Suprapubic skin (tissue), 4 donors: Measurements from ENCODE around the gene CCDC69. TPM values are rescaled to one million over a fixed set of nuclear protein-coding genes. Genes with fewer than 3 reads are reported as not detected.
A peak's percentile ranks its signal among the peaks of the same experiment; 100 is the strongest.
"Not testable (repeated sequence)": the region's sequence is repeated elsewhere in the genome, so short reads cannot be mapped to it uniquely, and the experiment has no call there.

Experiments used
- DNase-seq, 2 donors: peaks; one replicate each; pipeline ENCODE4 v3.0.0-alpha.2; 2019; ENCODE audit warnings: low spot score in 2 of 2
- H3K27ac ChIP-seq: fragments of 200-600 bp; sonication (generic); one replicate; pipeline ENCODE4 v1.5.1; 2019
- H3K27me3 ChIP-seq: fragments of 200-600 bp; sonication (generic); one replicate; pipeline ENCODE4 v1.5.1; 2019
- H3K36me3 ChIP-seq: fragments of 200-600 bp; sonication (generic); one replicate; pipeline ENCODE4 v1.5.1; 2019
- H3K4me1 ChIP-seq: fragments of 200-600 bp; sonication (generic); one replicate; pipeline ENCODE4 v1.5.1; 2019
- H3K4me3 ChIP-seq: fragments of 200-600 bp; sonication (generic); one replicate; pipeline ENCODE4 v1.5.1; 2019; ENCODE audit warnings: mild to moderate bottlenecking
- H3K9me3 ChIP-seq: fragments of 200-600 bp; sonication (generic); one replicate; pipeline ENCODE4 v1.5.1; 2019
- CTCF ChIP-seq, 2 donors: fragments of 200-600 bp in 1 of 2; fragments of 450-650 bp in 1 of 2; sonication (generic) in 1 of 2; IDR thresholded peaks; one replicate each; pipeline ENCODE4 v1.5.1; 2016 to 2019; ENCODE audit warnings: antibody characterized with exemption in 2 of 2, mild to moderate bottlenecking in 1 of 2, moderate library complexity in 1 of 2
- EP300 ChIP-seq: sonication (generic); formaldehyde crosslinking; IDR thresholded peaks from one replicate; pipeline ENCODE4 v1.6.1; 2017; ENCODE audit warnings: antibody characterized with exemption
- POLR2A ChIP-seq, 2 donors: fragments of 450-650 bp; IDR thresholded peaks; one replicate each; pipeline ENCODE4 v1.6.1; 2017; ENCODE audit warnings: antibody characterized with exemption in 2 of 2, mild to moderate bottlenecking in 2 of 2, moderate library complexity in 2 of 2
- POLR2AphosphoS5 ChIP-seq, 3 donors: sonication (generic); formaldehyde crosslinking; IDR thresholded peaks; one replicate each; pipeline ENCODE4 v1.6.1; 2017; ENCODE audit warnings: antibody characterized with exemption in 3 of 3
- WGBS: methylation state at CpG from one replicate; pipeline ENCODE4 v1.1.5; 2018; 5-methylcytosine and 5-hydroxymethylcytosine counted together
- total RNA-seq, 4 donors: library from RNA; depleted of rRNA; stranded (reverse); fragments of >200 nt; gene quantifications; one replicate each; pipeline ENCODE4 v1.1.0, GENCODE V29; 2016

CCDC69 gene
- total RNA-seq, 4 donors from 2014 or later: 11.5 to 32.3 (median 26.8) TPM

GRCh38 chr5:151198861-151199260 is 25.0 kb downstream of the CCDC69 start:
- Histone ChIP-seq H3K36me3 (peaks cover 2% of the 10 kb centered on the region), H3K4me3 (no peak overlapping the region), H3K27ac (no peak overlapping the region), H3K4me1 (no peaks in the 10 kb centered on the region), H3K9me3 (no peaks in the 10 kb centered on the region), H3K27me3 (no peaks in the 10 kb centered on the region)
- 77% methylated on average over 5 of the region's 5 CpGs for WGBS
- DNase-seq: peak in 1 of 2 donors; percentile 21
- TF ChIP-seq EP300: no peak
- no peak for TF ChIP-seq POLR2A (IDR thresholded peaks at IDR 0.05)
- TF ChIP-seq POLR2AphosphoS5 (IDR thresholded peaks at IDR 0.05): no peak
- no peak for TF ChIP-seq CTCF (IDR thresholded peaks at IDR 0.05)

DNA sequence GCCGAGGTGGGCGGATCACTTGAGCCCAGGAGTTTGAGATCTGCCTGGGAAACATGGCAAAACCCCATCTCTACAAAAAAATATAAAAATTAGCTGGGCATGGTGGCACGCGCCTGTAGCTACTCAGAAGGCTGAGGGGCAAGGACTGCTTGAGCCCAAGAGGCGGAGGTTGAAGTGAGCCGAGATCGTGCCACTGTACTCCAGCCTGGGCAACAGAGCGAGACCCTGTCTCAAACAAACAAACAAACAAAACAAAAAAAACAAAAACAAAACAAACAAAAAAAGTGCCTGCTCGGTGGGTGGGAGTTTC is 26.6 kb downstream of the CCDC69 start:
- not testable (repeated sequence) for H3K27me3 ChIP-seq, H3K9me3 ChIP-seq, DNase-seq, H3K4me3 ChIP-seq, H3K36me3 ChIP-seq, H3K27ac ChIP-seq, H3K4me1 ChIP-seq
- WGBS: 96% methylated on average over 9 of the region's 9 CpGs

DNA sequence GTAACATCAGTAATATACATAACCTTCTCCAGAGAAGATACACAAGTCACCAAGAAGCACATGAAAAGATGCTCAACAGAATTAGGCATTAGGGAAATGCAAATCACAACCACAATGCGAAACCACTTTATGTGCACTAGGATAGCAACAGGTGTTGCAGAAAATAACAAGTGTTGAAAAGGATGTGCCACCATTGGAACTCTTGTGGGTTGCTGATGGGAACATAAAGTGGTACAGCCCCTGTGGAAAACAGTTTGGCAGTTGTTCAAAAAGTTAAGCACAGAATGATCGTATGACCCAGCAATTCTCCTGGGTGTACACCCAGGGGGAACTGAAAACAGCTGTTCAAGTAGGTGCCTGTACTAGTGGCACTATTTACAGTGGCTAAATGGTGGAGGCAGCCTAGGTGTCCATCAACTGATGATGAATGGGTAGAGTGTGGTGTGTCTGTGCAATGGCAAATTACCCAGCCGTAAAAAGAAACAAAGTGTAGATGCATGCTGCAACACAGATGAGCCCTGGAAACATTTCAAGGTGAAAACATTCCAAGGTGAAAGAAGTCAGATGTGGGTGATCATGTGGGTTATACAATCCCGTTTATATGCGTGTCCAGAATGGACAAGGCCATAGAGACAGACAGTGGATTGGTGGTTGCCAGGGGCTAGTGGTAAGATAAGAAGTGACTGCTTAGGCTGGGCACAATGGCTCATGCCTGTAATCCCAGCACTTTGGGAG is 27.2 kb downstream of the CCDC69 start:
- no peak for TF ChIP-seq POLR2A (IDR thresholded peaks at IDR 0.05)
- TF ChIP-seq POLR2AphosphoS5 (IDR thresholded peaks at IDR 0.05): no peak
- no peak for TF ChIP-seq EP300
- no peak for TF ChIP-seq CTCF (IDR thresholded peaks at IDR 0.05)
- H3K9me3 ChIP-seq: peaks cover under 1% of the 10 kb centered on the region
- no peaks in the 10 kb centered on the region for H3K4me1 ChIP-seq
- peak in 1 of 2 donors; percentile 20 for DNase-seq
- peaks cover 2% of the 10 kb centered on the region for H3K36me3 ChIP-seq
- WGBS: 68% methylated on average over 5 of the region's 5 CpGs
- H3K27me3 ChIP-seq: no peaks in the 10 kb centered on the region
- no peak overlapping the region for H3K27ac ChIP-seq
- H3K4me3 ChIP-seq: no peak overlapping the region

- Histone ChIP-seq H3K4me3 (no peak overlapping the region), H3K4me1 (no peaks in the 10 kb centered on the region), H3K27me3 (no peaks in the 10 kb centered on the region), H3K36me3 (no peaks in the 10 kb centered on the region), H3K27ac (no peak overlapping the region), H3K9me3 (peaks cover 6% of the 10 kb centered on the region)
- peak; percentile 26 to 29 for DNase-seq
- TF ChIP-seq EP300: no peak
- no peak for TF ChIP-seq CTCF (IDR thresholded peaks at IDR 0.05)
- TF ChIP-seq POLR2A (IDR thresholded peaks at IDR 0.05): no peak
- 70% methylated on average over 5 of the region's 5 CpGs for WGBS
These were observed 28.3 kb downstream of the CCDC69 start for GRCh38 chr5:151195622-151196021.

DNA sequence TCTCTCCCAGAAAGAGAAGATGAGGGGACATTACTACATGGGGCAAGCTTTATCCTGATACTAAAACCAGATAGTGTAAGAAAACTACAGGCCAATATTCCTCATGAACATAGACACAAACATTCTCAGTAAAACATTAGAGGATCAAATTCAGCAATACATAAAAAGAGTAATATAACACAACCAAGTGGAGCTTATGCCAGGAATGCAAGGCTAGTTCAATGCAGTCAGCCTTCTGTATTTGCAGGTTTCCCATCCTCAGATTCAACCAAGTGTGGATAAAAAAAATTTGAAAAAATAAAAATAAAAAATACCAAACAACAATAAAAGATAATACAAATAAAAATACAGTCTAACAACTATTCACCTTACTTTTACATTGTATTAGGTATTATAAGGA is 31.3 kb downstream of the CCDC69 start:
- TF ChIP-seq POLR2A (IDR thresholded peaks at IDR 0.05) (no peak), POLR2AphosphoS5 (IDR thresholded peaks at IDR 0.05) (no peak), EP300 (no peak), CTCF (IDR thresholded peaks at IDR 0.05) (no peak)
- H3K36me3 ChIP-seq: no peaks in the 10 kb centered on the region
- no peak for DNase-seq
- H3K27me3 ChIP-seq: no peaks in the 10 kb centered on the region
- H3K4me1 ChIP-seq: no peaks in the 10 kb centered on the region
- H3K9me3 ChIP-seq: peaks cover 6% of the 10 kb centered on the region
- H3K4me3 ChIP-seq: no peak overlapping the region
- no peak overlapping the region for H3K27ac ChIP-seq

GRCh38 chr5:151191661-151192060 is 32.2 kb downstream of the CCDC69 start:
- DNase-seq: no peak
- WGBS: 100% methylated on average over 1 of the region's 1 CpG
- Histone ChIP-seq H3K9me3 (peaks cover 6% of the 10 kb centered on the region), H3K36me3 (no peaks in the 10 kb centered on the region), H3K4me1 (no peaks in the 10 kb centered on the region), H3K4me3 (no peak overlapping the region), H3K27me3 (no peaks in the 10 kb centered on the region), H3K27ac (no peak overlapping the region)
- TF ChIP-seq CTCF (IDR thresholded peaks at IDR 0.05): no peak
- TF ChIP-seq POLR2A (IDR thresholded peaks at IDR 0.05): no peak
- no peak for TF ChIP-seq EP300
- TF ChIP-seq POLR2AphosphoS5 (IDR thresholded peaks at IDR 0.05): no peak
